HG02885 (cell line): ENCODE measurements around the gene ADD3.

Experiments used
- ATAC-seq: cut with Tn5 transposase; IDR thresholded peaks from one replicate; pipeline ENCODE4 v1.9.1; 2021; ENCODE audit warnings: mild to moderate bottlenecking; ENCODE audit not compliant: unreplicated experiment, poor library complexity

ADD3 gene

GRCh38 chr10:110007701-110008517 is at the start of gene ADD3:
Gene ADD3 (plus strand): TSS chr10:110007984. CDS start chr10:110100654, 92,670 bp downstream.
- peak; percentile 60 for ATAC-seq

GRCh38 chr10:109958059-109958458 is 49.7 kb upstream of the ADD3 start:
- no peak for ATAC-seq

- ATAC-seq = no peak
These were observed 48.3 kb upstream of the ADD3 start for GRCh38 chr10:109959259-109960145.

- no peak for ATAC-seq
These were observed 47.1 kb upstream of the ADD3 start for GRCh38 chr10:109960682-109961081.

GRCh38 chr10:109961174-109962001 is 46.4 kb upstream of the ADD3 start:
- no peak for ATAC-seq

GRCh38 chr10:109962247-109962646 is 45.5 kb upstream of the ADD3 start:
- ATAC-seq = no peak

- no peak for ATAC-seq
These were observed 44.3 kb upstream of the ADD3 start for GRCh38 chr10:109963439-109963838.

GRCh38 chr10:109964318-109964717 is 43.5 kb upstream of the ADD3 start:
- ATAC-seq = no peak

- ATAC-seq = no peak
These were observed 40.6 kb upstream of the ADD3 start for GRCh38 chr10:109966961-109967738.

GRCh38 chr10:109967739-109968088 is 40.1 kb upstream of the ADD3 start:
- no peak for ATAC-seq

GRCh38 chr10:109968953-109969759 is 38.6 kb upstream of the ADD3 start:
- no peak for ATAC-seq

GRCh38 chr10:109969760-109970346 is 37.9 kb upstream of the ADD3 start:
- no peak for ATAC-seq

- ATAC-seq = no peak
These were observed 36.1 kb upstream of the ADD3 start for GRCh38 chr10:109971634-109972033.

GRCh38 chr10:109972372-109973001 is 35.3 kb upstream of the ADD3 start:
- ATAC-seq = no peak

GRCh38 chr10:109973326-109973829 is 34.4 kb upstream of the ADD3 start:
- no peak for ATAC-seq

GRCh38 chr10:109974504-109975191 is 33.1 kb upstream of the ADD3 start:
- ATAC-seq = no peak
